ENCODE data around the gene ZSCAN29.

DNA sequence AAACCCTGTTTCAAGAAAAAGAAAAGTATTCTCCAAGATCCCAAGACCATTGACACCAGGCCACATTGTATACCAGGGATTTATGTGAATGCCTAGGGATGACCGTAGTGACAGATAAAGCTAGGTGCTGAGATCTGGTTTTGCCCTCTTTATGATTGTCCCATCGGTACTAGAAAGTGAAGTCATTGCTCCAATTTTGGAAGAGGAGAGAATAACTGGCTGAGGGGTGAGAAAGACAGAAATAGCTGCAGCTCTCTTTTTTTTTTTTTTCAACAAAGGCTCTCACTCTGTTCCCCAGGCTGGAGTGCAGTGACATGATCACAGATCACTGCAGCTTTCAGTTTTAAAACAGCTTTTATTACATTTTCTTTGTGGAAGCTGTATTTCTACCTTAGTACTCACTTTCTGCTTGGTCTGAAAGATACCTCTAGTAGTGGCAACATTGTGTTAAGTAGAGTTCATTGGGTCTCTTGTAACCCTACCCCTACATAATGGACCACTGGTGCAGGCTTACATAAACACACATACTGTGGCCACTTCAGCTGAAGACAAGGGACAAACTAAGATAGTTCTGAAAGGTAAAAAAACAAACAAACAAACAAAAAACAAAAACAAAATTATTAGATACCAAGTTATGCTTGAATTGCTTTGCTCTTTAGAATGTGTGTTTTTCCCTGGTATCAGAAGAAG, 18.0 kb downstream of the ZSCAN29 start:
- TF ChIP-seq, protein P1, sequence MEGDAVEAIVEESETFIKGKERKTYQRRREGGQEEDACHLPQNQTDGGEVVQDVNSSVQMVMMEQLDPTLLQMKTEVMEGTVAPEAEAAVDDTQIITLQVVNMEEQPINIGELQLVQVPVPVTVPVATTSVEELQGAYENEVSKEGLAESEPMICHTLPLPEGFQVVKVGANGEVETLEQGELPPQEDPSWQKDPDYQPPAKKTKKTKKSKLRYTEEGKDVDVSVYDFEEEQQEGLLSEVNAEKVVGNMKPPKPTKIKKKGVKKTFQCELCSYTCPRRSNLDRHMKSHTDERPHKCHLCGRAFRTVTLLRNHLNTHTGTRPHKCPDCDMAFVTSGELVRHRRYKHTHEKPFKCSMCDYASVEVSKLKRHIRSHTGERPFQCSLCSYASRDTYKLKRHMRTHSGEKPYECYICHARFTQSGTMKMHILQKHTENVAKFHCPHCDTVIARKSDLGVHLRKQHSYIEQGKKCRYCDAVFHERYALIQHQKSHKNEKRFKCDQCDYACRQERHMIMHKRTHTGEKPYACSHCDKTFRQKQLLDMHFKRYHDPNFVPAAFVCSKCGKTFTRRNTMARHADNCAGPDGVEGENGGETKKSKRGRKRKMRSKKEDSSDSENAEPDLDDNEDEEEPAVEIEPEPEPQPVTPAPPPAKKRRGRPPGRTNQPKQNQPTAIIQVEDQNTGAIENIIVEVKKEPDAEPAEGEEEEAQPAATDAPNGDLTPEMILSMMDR (IDR thresholded peaks at IDR 0.05) = no peak
- no peak for TF ChIP-seq POLR2A (IDR thresholded peaks at IDR 0.05)
